GM12878 (cell line): ENCODE measurements around the gene NFATC2. TPM values are rescaled to one million over a fixed set of nuclear protein-coding genes. Genes with fewer than 3 reads are reported as not detected.

Experiments
- ATAC-seq: fragments of 200-7000 bp; cut with Tn5 transposase; 3 replicates; pipeline ENCODE4 v1.9.1; 2020; ENCODE audit warnings: mild to moderate bottlenecking, moderate library complexity
- BruUV-seq: library from RNA; stranded (reverse); fragments of 400-500 nt; replicated peaks from 2 replicates; lab custom pipeline; 2021; lab: Mats Ljungman, UMichigan
- CTCF ChIA-PET: fragments of 300-600 bp; sonication (Branson Sonifier 250); formaldehyde crosslinking; extraction: SDS; loops from one replicate; lab custom pipeline; 2021; ENCODE audit warnings: inconsistent platforms; lab: Yijun Ruan, JAX
- POLR2A ChIA-PET: fragments of 350-600 bp; formaldehyde crosslinking; extraction: SDS; loops from one replicate; lab custom pipeline; 2021; ENCODE audit warnings: inconsistent platforms; lab: Charles Lee
- RAD21 ChIA-PET: fragments of 300-600 bp; sonication (Branson Sonifier 250); formaldehyde crosslinking; loops from one replicate; lab custom pipeline; 2023; ENCODE audit warnings: antibody characterized with exemption; ENCODE audit not compliant: unreplicated experiment; lab: Charles Lee
- SMC1A ChIA-PET: fragments of 300-600 bp; sonication (Branson Sonifier 250); formaldehyde crosslinking; loops from one replicate; lab custom pipeline; 2023; ENCODE audit not compliant: unreplicated experiment, uncharacterized antibody; lab: Charles Lee
- DNase-seq: peaks from one replicate; pipeline ENCODE4 v3.0.0-alpha.2; 2011; ENCODE audit warnings: low read depth, low spot score
- FAIRE-seq: peaks from 3 replicates; lab custom pipeline; 2011; peaks lifted over from hg19 to GRCh38; lab: Jason Lieb, UNC
- H2AFZ ChIP-seq: 2 replicates; pipeline ENCODE4 v1.6.0; 2011; ENCODE audit warnings: low read depth, low read length, control low read depth; ENCODE audit not compliant: control insufficient read depth
- H3K27ac ChIP-seq: 2 replicates; pipeline ENCODE4 v1.5.1; 2011; ENCODE audit warnings: control low read depth; ENCODE audit not compliant: control insufficient read depth, insufficient read depth
- H3K27me3 ChIP-seq, 2 experiments: replicated peaks in 1 of 2; 2 replicates each; pipeline versions ENCODE4 v1.6.0 to v1.6.1; 2011; ENCODE audit warnings: low read length in 1 of 2; ENCODE audit not compliant: control insufficient read depth in 2 of 2, insufficient read depth in 2 of 2
- H3K36me3 ChIP-seq, 2 experiments: 2 replicates each; pipeline ENCODE4 v1.5.1; 2011; ENCODE audit warnings: low read length in 1 of 2; ENCODE audit not compliant: control insufficient read depth in 2 of 2, insufficient read depth in 2 of 2
- H3K4me1 ChIP-seq: 2 replicates; pipeline ENCODE4 v1.6.1; 2011; ENCODE audit warnings: mild to moderate bottlenecking, low read length, moderate library complexity, mixed read lengths; ENCODE audit not compliant: control insufficient read depth, insufficient read depth
- H3K4me2 ChIP-seq: 2 replicates; pipeline ENCODE4 v1.6.0; 2011; ENCODE audit warnings: control low read depth; ENCODE audit not compliant: control insufficient read depth, insufficient read depth
- H3K4me3 ChIP-seq: fragments of 200-600 bp; sonication (generic); 2 replicates; pipeline ENCODE4 v1.5.1; 2016
- H3K79me2 ChIP-seq: 2 replicates; pipeline ENCODE4 v1.6.0; 2011; ENCODE audit warnings: low read length; ENCODE audit not compliant: control insufficient read depth, insufficient read depth
- H3K9ac ChIP-seq: 2 replicates; pipeline ENCODE4 v1.8.0; 2011; ENCODE audit warnings: low read length, control low read depth, mixed read lengths; ENCODE audit not compliant: control insufficient read depth, insufficient read depth
- H3K9me3 ChIP-seq: replicated peaks from 3 replicates; pipeline ENCODE4 v1.5.1; 2011; ENCODE audit warnings: mild to moderate bottlenecking, low read length; ENCODE audit not compliant: control insufficient read depth, insufficient read depth
- H4K20me1 ChIP-seq: 2 replicates; pipeline ENCODE4 v1.6.0; 2011; ENCODE audit not compliant: control insufficient read depth, insufficient read depth
- BCL3 ChIP-seq: IDR thresholded peaks from 2 replicates; pipeline ENCODE4 v1.6.1; 2011; ENCODE audit warnings: borderline replicate concordance, low read depth, mild to moderate bottlenecking, moderate library complexity, low read length; ENCODE audit not compliant: insufficient read depth, poor library complexity, severe bottlenecking
- BRCA1 ChIP-seq: IDR thresholded peaks from 2 replicates; pipeline ENCODE4 v1.6.1; 2011; ENCODE audit warnings: low read depth, low read length, improper control_type of control experiment
- CREB1 ChIP-seq: IDR thresholded peaks from 2 replicates; pipeline ENCODE4 v1.6.1; 2012; ENCODE audit warnings: low read depth, mild to moderate bottlenecking, inconsistent platforms
- GABPA ChIP-seq: IDR thresholded peaks from 2 replicates; pipeline ENCODE4 v1.6.1; 2014; ENCODE audit warnings: antibody characterized with exemption, low read depth, mild to moderate bottlenecking, inconsistent platforms
- HSF1 ChIP-seq: fragments of 150-350 bp; IDR thresholded peaks from 2 replicates; pipeline ENCODE4 v1.6.1; 2014; ENCODE audit warnings: mild to moderate bottlenecking, low read depth, low read length
- JUNB ChIP-seq: IDR thresholded peaks from 2 replicates; pipeline ENCODE4 v1.6.1; 2016; ENCODE audit warnings: antibody characterized with exemption, mild to moderate bottlenecking
- JUND ChIP-seq: IDR thresholded peaks from 2 replicates; pipeline ENCODE4 v1.6.1; 2012; ENCODE audit warnings: low read depth, mild to moderate bottlenecking, low read length, improper control_type of control experiment, moderate library complexity
- MEF2B ChIP-seq: fragments of 450-650 bp; IDR thresholded peaks from 2 replicates; pipeline ENCODE4 v1.6.1; 2018; ENCODE audit warnings: mild to moderate bottlenecking, moderate library complexity; ENCODE audit not compliant: partially characterized antibody, poor library complexity, severe bottlenecking
- PML ChIP-seq: IDR thresholded peaks from 2 replicates; pipeline ENCODE4 v1.6.1; 2012; ENCODE audit warnings: low read length, inconsistent platforms
- RBBP5 ChIP-seq: fragments of 200-600 bp; sonication (generic); conservative IDR thresholded peaks from 2 replicates; pipeline ENCODE4 v1.6.1; 2016
- REST ChIP-seq: IDR thresholded peaks from 2 replicates; pipeline ENCODE4 v1.6.1; 2012; ENCODE audit warnings: mild to moderate bottlenecking, low read depth, low read length
- ZNF687 ChIP-seq: fragments of 450-650 bp; IDR thresholded peaks from 2 replicates; pipeline ENCODE4 v1.6.1; 2017; ENCODE audit warnings: mild to moderate bottlenecking, moderate library complexity
- WGBS: methylation state at CpG from one replicate; pipeline ENCODE4 v1.1.6; 2016; ENCODE audit warnings: low lambda C conversion rate; ENCODE audit not compliant: insufficient replicate concordance, insufficient coverage; ENCODE audit errors: missing lambda C conversion rate; 5-methylcytosine and 5-hydroxymethylcytosine counted together
- in situ Hi-C: fragments of 300-500 bp; cut with MboI; formaldehyde crosslinking; loops from 9 replicates; pipeline ENCODE4 v1.14.3; 2018; ENCODE audit warnings: mixed read lengths
- intact Hi-C: fragments of 100-400 bp; cut with micrococcal nuclease; formaldehyde crosslinking; loops from one replicate; pipeline ENCODE4 v1.14.2; 2022; ENCODE audit not compliant: unreplicated experiment
- polyA plus RNA-seq, 11 experiments: library from polyadenylated mRNA; depleted of rRNA in 4 of 11; unstranded in 6 of 11; stranded (reverse) in 5 of 11; fragments of >200 nt; fragmentation: Nextera tagmentation in 4 of 11; fragmentation: Illumina TruSeq in 1 of 11; extraction: Ambion mirVana in 4 of 11; extraction: Trizol in 1 of 11; gene quantifications; 1 replicate in 1 of 11; 2 replicates in 10 of 11; pipeline versions ENCODE4 v1.2.1 to v1.2.3, GENCODE V29; 2011 to 2016; ENCODE audit warnings: inconsistent platforms in 2 of 11, missing spikeins in 2 of 11, low read depth in 1 of 11
- total RNA-seq, 4 experiments: library from RNA; depleted of rRNA in 3 of 4; stranded (reverse); fragments of >200 nt in 3 of 4; fragmentation: Illumina TruSeq in 1 of 4; extraction: Trizol in 1 of 4; gene quantifications; 2 replicates each; pipeline versions ENCODE4 v1.2.1 to v1.2.3, GENCODE V29; 2013 to 2021

The NFATC2 gene
- total and polyA plus RNA-seq, 10 of the 15 experiments (the other 5 are each of a cell fraction or from before 2014, with no cell fraction given): 3.3 to 20.0 (median 7.3) TPM

GRCh38 chr20:51431321-51431720 lies 111.2 kb downstream of the NFATC2 start:
- H3K36me3 ChIP-seq: peaks cover 14 to 25% of the 10 kb centered on the region in 2 experiments
- POLR2A ChIA-PET: no interaction called here
- DNase-seq (no peak), ATAC-seq (no peak), FAIRE-seq (no peak)
- in situ Hi-C loops (no loop called here), intact Hi-C loops (no loop called here)
- H2AFZ ChIP-seq: no peak overlapping the region
- H4K20me1 ChIP-seq: no peaks in the 10 kb centered on the region
- BruUV-seq: no TSS peak
- no peaks in the 10 kb centered on the region for H3K79me2 ChIP-seq
- SMC1A ChIA-PET: no interaction called here
- H3K4me2 ChIP-seq: no peak overlapping the region
- no peaks in the 10 kb centered on the region for H3K27me3 ChIP-seq
- H3K9me3 ChIP-seq: no peaks in the 10 kb centered on the region
- RAD21 ChIA-PET: no interaction called here
- CTCF ChIA-PET: interaction anchor here (1.0 kb wide), 1 partner anchor 44 kb away, joined by 3 read pairs; no protein-coding TSS in a partner anchor
- 18% methylated on average over 5 of the region's 5 CpGs for WGBS
- H3K4me3 ChIP-seq: no peak overlapping the region
- no peaks in the 10 kb centered on the region for H3K4me1 ChIP-seq
- no peak overlapping the region for H3K9ac ChIP-seq
- no peak overlapping the region for H3K27ac ChIP-seq
- TF ChIP-seq GABPA: no peak
- no peak for TF ChIP-seq MEF2B
- no peak for TF ChIP-seq JUND
- TF ChIP-seq BCL3: no peak
- no peak for TF ChIP-seq PML
- no peak for TF ChIP-seq RBBP5
- TF ChIP-seq ZNF687: no peak
- TF ChIP-seq REST: no peak
- TF ChIP-seq HSF1: no peak
- no peak for TF ChIP-seq JUNB
- no peak for TF ChIP-seq BRCA1
- no peak for TF ChIP-seq CREB1
